ENCODE data around the gene KMT5B.

DNA sequence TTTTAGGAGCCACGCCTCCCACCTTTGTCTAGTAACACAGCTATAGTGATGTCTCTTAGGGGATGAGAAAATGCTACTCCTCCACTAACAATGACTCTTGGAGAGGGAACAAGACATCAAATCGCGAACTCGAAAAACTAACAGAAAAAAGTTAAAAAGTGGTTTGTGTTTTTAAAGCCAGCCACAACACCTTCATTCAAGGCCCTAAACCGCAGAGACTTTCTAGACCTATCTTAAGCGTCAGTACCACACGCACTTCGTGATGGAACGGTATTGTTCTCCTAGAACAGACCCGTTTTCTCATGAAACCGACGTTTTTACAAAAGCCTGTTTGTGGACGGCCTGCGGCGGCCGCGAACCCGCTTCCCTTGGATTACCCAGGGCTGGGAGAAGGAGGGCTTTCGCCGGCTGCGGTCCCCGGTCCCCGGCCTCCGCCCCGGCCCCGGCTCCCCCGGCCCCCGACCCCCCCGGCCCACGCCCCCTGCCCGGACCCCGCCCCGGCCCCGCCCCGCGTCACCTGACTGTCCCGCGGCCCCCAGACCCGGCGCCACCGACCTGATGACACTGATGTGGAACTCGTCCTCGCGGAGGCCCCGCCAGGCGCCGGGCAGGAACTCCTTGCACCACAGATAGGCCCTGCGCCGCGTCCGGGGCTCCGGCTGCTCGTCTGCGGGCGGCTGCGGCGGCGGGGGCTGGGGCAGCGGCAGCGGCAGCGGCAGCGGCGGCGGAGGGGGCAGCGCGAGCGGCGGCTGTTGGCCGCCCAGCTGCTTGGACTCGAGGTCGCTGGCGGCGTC, 92.6 kb downstream of the KMT5B start:
- TF ChIP-seq CTCF (IDR thresholded peaks at IDR 0.05; ENCODE audit: low read depth, low read length, poor library complexity, severe bottlenecking) (no peak), EZH2phosphoT487 (IDR thresholded peaks at IDR 0.05; ENCODE audit: borderline replicate concordance, low read length) (no peak)

Data from DOHH2 (cell line).